ENCODE results near the gene LOXHD1.

GRCh38 chr18:46573156-46573555 lies 83.9 kb downstream of the LOXHD1 start:
- TF ChIP-seq UBTF (CRISPR knock-in tag; IDR thresholded peaks at IDR 0.05) (no peak), ZNF557 (CRISPR knock-in tag; IDR thresholded peaks at IDR 0.05) (no peak), POLR2AphosphoS5 (IDR thresholded peaks at IDR 0.05; ENCODE audit: low read depth, low read length) (no peak), TCF7L2 (IDR thresholded peaks at IDR 0.05; ENCODE audit: low read depth, low read length) (no peak), ZBTB1 (CRISPR knock-in tag; IDR thresholded peaks at IDR 0.05; ENCODE audit: borderline replicate concordance) (no peak)
